Measurements from ENCODE around the gene HAL. TPM values are rescaled to one million over a fixed set of nuclear protein-coding genes. Genes with fewer than 3 reads are reported as not detected.

HAL gene
- total RNA-seq, 2 experiments from 2014 or later: 0.56 to 0.58 TPM

DNA sequence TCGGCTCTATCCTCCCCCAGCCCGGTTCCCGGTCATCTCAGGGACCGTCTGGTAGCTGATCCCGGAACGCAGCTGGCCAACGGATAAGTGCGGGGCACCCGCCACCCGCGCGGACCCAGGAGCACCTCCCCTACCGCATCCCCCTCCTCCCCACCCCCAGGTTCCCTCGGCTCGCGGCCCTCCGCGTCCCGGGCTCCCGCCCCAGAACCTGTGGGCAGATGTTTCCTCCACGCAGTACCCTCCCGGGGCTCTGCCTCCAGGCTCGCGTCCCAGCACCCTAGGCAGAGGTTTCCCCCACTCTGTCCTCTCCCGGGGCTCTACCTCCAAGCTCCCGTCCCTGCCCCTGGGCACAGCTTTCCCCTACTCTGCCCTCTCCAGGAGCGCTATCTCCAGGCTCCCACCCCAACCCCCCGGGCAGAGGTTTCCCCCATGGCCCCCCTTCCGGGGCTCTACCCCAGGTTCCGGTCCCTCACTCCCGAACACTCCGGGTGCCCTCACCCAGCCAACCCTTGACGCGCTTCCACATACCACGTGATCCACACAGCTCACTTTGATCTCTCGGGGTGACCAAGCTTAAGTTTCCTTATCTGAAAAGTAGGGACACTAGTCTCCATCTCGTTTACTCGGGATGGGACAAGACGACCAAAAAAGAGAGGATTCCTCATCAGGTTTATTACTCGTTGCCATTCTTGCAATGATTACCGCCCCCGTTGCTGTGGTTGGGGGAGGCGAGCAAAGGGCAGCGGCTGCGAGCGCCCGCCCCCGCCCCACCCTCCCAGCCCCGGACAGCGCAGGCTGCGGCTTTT, 53.4 kb downstream of the HAL start, which contains the start of gene CCDC38:
Gene CCDC38 (minus strand): TSS at position 91 of the 806 bp plus-strand sequence. CDS start 6,105 bp downstream, outside the sequence.
- DNase-seq: peak; percentile 85
- Mint-ChIP-seq H3K4me1 (peaks cover 6% of the 10 kb centered on the region), H3K27ac (peak within 1 kb of the TSS; percentile 88), H3K9me3 (no peaks in the 10 kb centered on the region), H3K4me3 (peak within 1 kb of the TSS; percentile 87), H3K36me3 (no peaks in the 10 kb centered on the region), H3K27me3 (no peaks in the 10 kb centered on the region)

GRCh38 chr12:95942101-95942523, 54.0 kb downstream of the HAL start:
- no peaks in the 10 kb centered on the region for H3K9me3 Mint-ChIP-seq
- no peaks in the 10 kb centered on the region for H3K36me3 Mint-ChIP-seq
- no peaks in the 10 kb centered on the region for H3K27me3 Mint-ChIP-seq
- H3K27ac Mint-ChIP-seq: peak overlapping the region; percentile 88
- DNase-seq: no peak
- peak overlapping the region; percentile 87 for H3K4me3 Mint-ChIP-seq
- peaks cover 6% of the 10 kb centered on the region for H3K4me1 Mint-ChIP-seq

GRCh38 chr12:95940514-95940913, 55.6 kb downstream of the HAL start:
- H3K4me1 Mint-ChIP-seq: peaks cover 6% of the 10 kb centered on the region
- H3K4me3 Mint-ChIP-seq: no peak overlapping the region
- no peak for DNase-seq
- no peaks in the 10 kb centered on the region for H3K27me3 Mint-ChIP-seq
- no peaks in the 10 kb centered on the region for H3K9me3 Mint-ChIP-seq
- no peaks in the 10 kb centered on the region for H3K36me3 Mint-ChIP-seq
- no peak overlapping the region for H3K27ac Mint-ChIP-seq

Other genes starting within 250 kb of the HAL start
- not detected for gene NTN4, start 205.6 kb downstream of the HAL start, total RNA-seq
- 10 to 100 TPM; 54.9 to 57.9 TPM for gene SNRPF, start 137.4 kb downstream of the HAL start, total RNA-seq
- under 1 TPM; 0.16 TPM for gene CCDC38, start 53.7 kb downstream of the HAL start, total RNA-seq
- gene AMDHD1, start 53.0 kb downstream of the HAL start, total RNA-seq: 1 to 10 TPM; 1.4 to 1.5 TPM
- gene LTA4H, start 39.2 kb upstream of the HAL start, total RNA-seq: 10 to 100 TPM; 93.7 to 94.4 TPM
- gene ELK3, start 198.0 kb upstream of the HAL start, total RNA-seq: 10 to 100 TPM; 10.9 to 12.6 TPM

Measured in activated naive CD8-positive, alpha-beta T cell treated with anti-CD3 and anti-CD28 coated beads for 36 hours (primary cell).